Uterus (tissue), 2 donors: ENCODE results near the gene TNP2.

Experiments used
- CTCF ChIP-seq, 4 experiments: fragments of 200-600 bp in 2 of 4; fragments of 450-650 bp in 2 of 4; sonication (generic) in 2 of 4; IDR thresholded peaks; one replicate each; pipeline ENCODE4 v1.5.1; 2016 to 2019; ENCODE audit warnings: antibody characterized with exemption in 4 of 4, mild to moderate bottlenecking in 2 of 4, moderate library complexity in 1 of 4
- POLR2A ChIP-seq, 2 donors: fragments of 450-650 bp; IDR thresholded peaks; one replicate each; pipeline ENCODE4 v1.6.1; 2016; ENCODE audit warnings: antibody characterized with exemption in 2 of 2, mild to moderate bottlenecking in 1 of 2, moderate library complexity in 1 of 2

- TF ChIP-seq CTCF (IDR thresholded peaks at IDR 0.05) (no peak), POLR2A (IDR thresholded peaks at IDR 0.05) (no peak)
Measured at GRCh38 chr16:11270602-11271162, 1.6 kb upstream of the TNP2 start.
